ENCODE measurements around the gene SKIL.

The SKIL gene

DNA sequence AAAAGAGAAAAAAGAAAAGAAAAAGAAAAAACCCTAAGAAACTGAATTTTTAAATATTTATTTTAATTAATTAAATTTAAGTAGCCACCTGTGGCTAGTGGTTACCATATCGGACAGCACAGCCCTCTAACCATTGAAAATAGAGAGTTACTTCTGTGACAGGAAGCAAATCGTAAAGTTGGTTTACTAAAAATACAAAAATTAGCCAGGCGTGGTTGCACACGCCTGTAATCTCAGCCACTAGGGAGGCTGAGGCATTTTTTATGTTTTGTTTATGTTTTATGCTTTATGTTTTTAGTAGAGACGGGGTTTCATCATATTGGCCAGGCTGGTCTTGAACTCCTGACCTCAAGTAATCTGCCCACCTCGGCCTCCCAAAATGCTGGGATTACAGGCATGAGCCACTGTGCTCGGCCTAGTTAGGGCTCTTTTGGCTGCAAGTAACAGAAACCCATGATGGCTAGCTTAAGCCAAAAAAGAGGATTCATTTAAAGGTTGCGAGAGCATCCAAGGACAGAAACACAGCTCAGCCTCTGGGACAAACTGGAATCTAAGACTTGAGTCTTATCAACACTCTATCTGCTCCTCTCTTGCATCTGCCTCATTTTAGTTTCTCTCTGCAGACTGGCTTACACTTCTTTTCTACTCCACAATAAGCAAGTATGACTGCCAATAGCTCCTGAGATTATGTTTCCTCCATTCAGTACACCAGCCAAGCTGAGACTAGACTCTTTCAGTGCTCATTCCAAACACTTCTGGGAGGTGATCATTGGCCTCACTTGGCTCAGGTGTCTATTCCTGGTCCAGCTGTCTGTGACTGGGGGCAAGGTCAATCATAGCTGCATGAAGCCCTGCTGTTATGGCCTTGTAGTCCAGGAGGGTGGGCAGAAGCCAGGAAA is 6.8 kb upstream of the SKIL start:
- DNase-seq (ENCODE audit: low read depth), result no peak

DNA sequence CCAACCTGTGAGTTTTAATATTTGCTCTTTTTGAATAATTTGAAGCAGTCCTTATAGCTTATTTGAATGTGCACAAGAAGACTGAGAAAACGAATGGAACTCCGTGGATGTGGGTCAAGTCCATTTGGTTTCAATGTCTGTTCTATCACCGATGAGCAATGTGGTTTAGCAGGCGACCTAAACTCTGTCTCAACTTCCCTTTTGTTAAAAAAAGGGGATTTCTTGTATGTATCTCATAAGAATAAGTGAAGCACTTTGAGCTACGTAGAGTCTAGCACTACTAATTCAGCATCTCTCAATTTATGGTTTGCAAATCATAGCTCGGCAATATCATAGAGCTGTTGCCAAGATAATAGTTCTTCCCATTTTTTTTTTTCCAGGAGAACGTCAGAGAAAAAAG is 4.6 kb upstream of the SKIL start:
- DNase-seq (ENCODE audit: low read depth), result no peak

DNA sequence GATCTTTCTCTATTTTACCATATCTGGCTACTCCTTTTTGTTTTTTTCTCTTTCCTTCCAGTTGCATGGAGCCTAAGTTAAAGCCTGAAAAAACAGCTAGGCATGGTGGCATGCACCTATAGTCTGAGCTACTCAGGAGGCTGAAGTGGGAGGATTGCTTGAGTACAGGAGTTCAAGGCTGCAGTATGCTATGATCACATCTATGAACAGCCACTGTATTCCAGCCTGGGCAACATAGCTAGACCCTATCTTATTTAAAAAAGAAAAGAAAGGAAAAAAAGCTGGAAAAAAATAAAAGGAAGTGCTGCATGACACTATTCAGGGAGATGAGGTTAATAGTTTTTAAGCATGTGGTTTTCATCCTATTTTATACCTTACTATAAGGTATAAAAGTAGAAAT is 4.0 kb upstream of the SKIL start:
- DNase-seq (ENCODE audit: low read depth), result no peak

DNA sequence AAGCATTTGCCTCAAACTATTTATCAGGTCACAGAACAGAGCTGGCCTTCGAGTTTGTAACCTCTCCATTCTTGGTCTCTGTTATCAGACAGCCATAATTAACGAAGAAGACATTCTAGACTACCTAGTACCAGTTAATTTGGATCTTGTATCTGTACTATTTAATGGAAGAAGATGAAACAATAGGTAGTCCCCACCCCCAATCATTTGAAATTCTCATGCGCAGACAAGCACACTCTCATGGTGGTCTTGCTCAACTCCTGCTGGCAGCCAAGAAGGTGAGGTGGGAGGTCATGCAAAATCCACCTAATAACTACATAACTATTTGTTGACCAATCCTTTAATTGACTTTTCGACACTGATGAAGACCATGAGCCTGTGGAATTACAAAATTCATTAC is 2.8 kb upstream of the SKIL start:
- no peak for DNase-seq (ENCODE audit: low read depth)

DNA sequence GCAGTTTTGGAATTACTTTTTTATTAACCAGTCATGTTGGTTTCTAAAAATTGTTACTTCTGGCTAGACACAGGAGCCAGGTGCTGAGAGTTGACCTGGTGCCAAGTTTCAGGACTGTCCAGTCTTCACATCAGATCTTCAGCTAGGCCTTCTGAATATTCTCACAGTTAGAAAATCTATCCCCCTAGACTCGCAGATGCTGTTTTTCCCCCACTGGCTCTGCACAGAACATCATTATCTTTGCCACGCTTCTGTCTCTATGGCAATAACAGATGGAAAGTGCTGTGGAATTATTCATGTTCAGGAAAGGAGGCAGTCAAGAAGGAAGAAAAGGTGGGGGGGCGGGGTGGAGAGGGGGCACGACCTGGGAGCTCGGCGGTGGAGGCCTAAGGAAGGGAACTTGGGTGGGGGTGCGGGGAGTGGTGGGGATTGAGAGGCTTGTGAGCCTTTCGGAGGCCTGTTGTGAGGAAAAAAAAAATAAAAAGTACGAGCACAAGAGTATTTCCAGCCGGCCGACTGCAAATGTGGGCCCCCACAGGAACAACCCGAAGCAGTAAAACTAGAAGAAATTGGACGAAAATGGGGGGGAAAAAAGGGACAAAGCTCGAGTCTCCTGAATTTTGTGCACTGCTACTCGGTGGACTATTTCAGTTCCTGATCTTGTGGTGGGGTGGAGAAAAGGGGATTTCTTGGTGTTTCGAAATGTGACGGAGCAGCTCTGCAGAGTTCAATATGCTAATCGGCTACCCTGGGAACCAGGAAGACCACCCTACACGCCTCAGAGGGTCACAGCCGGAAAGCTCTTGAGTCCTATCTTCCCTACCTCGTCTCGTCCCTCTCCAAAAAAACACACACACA is 1.5 kb upstream of the SKIL start:
- DNase-seq (ENCODE audit: low read depth), result no peak

DNA sequence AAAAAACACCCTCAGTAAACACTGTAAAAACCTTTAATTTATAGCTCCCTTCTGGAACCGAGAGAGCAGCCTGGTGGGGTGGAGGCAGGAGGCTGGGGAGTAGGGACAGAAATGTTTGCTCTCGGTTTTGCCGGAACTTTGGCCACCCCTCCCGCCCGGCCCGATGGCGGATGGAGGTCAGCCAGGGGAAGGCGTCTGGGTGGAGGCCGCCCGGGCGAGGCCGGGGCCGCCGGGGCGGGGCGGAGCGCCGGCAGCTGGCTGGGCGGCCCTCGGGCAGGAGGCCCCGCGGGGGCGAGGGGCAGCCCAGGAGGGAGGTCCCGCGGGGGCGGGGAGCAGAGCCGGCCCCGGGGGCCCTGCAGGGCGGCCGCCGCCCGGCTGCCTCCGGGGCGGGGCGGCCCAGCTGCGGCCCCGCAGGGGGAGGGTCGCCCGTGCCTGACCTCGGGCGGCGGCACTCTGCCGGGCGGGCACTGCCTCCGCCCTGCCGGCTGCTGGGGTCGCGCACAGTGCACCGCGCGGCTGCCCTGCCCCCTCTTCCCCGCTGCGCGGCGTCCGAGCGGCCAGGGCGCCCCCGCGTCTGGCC is 829 bp upstream of the SKIL start:
- DNase-seq (ENCODE audit: low read depth), result peak; percentile 53

DNA sequence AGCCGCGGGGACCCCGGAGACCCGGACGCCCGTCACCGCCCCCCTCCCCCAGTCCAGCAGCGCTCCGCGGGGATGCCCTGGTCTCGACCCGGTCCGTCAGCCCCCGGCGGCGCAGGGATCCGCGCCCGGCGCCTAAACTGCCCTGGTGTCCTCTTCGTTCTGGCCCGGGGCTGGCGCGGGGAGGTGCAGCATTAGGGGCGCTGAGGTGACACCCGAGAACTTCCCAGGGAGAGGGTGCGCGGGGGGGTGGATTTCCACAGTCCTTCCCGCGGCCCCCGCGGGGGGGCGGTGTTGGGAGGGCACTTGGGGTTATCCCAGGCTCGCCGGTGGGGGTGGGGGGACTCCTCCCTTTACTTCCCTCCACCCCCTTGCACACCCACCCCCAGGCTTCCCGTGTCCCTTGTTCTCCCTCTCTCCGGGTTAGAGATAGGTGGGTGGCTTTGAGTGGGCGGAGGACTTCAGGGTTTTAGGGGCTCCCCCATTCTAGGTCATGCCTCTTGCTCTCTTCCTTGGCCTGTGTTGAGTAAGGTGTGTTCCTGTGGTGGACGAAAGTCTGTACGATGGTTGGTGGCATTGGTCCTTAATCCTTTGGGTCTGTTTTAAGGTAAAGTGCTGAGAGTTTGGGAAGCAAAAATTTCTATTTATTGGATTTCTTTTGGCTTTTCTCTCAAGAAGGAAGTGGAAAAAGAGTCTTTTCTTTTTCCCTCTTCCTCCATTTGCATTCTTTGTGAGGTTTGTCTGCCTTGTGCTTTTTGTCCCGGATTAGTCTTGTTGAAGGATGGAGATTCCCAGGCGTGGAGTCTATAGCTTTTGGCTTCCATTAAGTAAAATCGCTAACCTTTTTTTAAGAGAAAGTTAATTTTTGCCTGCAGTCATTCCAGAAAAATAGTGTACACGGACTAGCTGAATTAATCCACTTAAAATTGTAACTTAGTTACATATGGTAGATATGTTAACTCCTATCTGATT is 811 bp downstream of the SKIL start:
- DNase-seq (ENCODE audit: low read depth), result peak; percentile 61

DNA sequence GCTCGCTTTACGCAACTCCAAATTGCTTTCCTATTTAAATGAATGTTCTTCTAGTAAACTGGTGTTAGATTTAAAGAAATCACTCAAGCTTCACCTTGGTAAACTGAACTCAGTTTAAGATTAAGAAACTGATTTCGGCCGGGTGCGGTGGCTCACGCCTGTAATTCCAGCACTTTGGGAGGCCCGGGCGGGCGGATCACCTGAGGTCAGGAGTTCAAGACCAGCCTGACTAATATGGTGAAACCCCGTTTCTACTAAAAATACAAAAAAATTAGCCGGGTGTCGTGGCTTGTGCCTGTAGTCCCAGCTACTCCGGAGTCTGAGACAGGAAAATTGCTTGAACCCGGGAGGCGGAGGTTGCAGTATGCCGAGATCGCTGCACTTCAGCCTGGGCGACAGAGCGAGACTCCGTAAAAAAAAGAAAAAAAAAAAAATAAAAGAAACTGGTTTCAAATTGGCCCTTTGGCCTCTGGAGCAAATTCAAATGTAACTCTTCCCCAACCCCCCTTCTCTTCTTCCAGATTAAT is 1.7 kb downstream of the SKIL start:
- no peak for DNase-seq (ENCODE audit: low read depth)

DNA sequence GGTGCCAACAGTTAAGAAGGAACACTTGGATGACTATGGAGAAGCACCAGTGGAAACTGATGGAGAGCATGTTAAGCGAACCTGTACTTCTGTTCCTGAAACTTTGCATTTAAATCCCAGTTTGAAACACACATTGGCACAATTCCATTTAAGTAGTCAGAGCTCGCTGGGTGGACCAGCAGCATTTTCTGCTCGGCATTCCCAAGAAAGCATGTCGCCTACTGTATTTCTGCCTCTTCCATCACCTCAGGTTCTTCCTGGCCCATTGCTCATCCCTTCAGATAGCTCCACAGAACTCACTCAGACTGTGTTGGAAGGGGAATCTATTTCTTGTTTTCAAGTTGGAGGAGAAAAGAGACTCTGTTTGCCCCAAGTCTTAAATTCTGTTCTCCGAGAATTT is 3.0 kb downstream of the SKIL start:
- no peak for DNase-seq (ENCODE audit: low read depth)

DNA sequence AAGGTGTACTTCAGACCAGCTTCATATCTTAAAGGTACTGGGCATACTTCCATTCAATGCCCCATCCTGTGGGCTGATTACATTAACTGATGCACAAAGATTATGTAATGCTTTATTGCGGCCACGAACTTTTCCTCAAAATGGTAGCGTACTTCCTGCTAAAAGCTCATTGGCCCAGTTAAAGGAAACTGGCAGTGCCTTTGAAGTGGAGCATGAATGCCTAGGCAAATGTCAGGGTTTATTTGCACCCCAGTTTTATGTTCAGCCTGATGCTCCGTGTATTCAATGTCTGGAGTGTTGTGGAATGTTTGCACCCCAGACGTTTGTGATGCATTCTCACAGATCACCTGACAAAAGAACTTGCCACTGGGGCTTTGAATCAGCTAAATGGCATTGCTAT is 3.4 kb downstream of the SKIL start:
- no peak for DNase-seq (ENCODE audit: low read depth)

DNA sequence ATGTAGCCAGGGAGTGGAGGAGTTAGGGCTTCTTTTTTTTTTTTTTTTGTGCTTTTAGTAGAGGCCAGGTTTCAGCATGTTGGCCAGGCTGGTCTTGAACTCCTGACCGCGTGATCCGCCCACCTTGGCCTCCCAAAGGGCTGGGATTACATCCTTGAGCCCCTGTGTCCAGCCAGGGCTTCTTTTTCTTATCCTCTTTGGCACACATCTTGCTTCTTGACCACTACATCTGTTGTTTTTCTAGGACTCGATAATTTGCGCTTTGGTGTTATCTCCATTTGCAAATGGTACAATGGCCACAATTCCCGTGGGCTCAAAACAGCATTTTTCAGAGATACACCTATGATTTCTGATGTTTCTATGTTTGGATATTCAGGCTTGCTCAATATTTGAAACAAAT is 4.2 kb downstream of the SKIL start:
- no peak for DNase-seq (ENCODE audit: low read depth)

DNA sequence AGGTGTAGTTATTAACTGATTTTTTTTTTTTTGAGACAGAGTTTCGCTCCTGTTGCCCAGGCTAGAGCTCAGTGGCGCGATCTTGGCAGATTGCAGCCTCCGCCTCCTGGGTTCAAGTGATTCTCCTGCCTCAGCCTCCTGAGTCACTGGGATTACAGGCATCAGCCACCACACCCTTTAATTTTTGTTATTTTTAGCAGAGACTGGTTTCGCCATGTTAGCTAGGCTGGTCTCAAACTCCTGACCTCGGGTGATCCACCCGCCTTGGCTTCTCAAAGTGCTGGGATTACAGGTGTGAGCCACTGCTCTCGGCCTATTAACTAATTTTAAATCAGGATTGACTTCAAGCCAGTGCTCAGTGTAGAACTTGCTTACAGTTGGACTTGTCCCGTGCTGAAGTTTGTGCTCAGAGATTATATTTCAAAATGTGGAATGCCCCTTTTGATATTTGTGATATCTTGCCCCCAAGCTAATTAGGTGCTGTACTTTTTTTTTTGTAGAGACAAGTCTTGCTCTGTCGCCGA is 6.0 kb downstream of the SKIL start:
- DNase-seq (ENCODE audit: low read depth), result no peak

DNA sequence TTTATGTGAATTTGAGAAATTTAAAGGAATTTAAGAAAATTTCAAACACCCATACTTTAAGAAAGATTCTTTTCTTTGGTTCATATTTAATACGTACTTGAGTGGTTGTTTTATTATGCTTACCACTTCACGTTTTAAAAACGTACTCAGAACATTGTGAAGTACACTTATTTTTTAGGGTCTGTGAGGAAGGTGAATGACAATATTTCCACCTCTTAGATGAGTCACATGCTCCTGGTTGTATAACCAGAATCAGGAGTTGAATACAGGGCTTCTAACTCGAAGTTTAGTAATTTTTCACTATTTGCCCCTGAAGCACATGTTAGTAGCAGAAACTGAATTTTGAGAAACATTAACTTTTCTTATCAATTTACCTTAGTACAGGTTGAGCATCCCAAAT is 7.5 kb downstream of the SKIL start:
- DNase-seq (ENCODE audit: low read depth), result no peak

DNA sequence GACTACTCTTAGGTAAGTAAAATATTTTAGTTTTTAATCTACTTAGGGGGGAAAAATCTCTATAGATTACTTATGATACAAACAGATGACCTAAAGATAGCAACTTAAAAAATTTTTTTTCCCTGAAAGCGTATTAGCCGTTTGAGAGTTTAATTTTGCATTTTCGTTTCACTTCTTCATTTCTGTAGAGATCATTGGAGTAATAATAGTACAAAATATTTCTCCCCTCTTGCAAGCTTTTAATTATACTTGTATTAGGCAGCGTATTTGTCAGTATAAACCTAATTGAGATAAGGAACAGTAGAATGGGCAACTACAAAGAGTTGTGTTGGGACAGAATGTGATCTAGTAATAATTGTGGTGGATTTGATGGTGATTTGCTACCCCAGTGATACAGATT is 10.3 kb downstream of the SKIL start:
- DNase-seq (ENCODE audit: low read depth), result no peak

DNA sequence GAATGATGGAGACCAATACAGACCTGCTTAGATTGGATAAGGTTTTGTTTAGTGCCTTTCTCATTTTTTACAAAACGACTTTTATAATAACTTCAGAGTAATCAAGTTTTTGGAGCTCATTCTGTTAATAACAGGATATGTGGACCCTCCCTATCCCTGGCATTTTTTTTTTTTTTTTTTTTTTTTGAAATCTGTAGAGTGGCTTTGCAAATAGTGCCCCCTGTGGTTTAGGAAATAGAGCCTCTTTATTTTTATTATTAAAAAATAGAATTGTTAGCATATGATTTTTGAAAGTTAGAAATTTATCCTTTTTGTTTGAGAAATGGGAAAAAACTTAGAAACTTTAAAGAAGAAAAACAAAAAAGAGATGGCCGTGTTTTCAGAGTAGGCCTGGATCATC is 11.4 kb downstream of the SKIL start:
- no peak for DNase-seq (ENCODE audit: low read depth)

DNA sequence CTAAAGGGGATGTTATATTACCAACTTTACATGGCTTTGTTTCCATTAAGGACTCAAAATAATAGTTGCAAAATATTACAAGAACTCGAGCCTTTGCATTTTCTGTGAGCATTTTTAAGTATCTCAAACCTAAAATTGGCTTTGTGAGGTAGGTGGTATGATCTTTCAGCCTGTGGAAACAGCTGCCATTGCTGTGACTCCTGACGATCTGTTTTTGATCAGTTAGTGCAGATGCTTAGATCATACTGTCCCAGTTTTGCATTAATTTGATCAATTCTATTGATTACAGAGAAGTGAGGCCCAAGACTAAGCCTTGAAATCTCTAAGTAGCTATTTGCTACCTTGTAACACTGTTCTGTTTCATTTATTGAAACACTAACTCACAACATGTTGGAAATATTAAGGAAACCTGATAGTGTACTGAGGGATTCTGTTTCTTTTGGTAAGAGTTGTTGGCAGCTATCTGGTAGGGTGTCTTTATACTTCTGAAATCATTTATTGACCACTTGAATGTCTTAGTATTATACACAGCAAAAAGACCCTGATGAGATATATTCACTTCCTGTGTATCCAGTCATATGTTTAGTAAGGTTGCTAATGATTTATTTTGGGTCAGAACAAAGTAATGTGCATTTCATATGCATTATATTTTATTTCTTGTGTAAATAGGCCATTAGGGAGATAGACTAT is 14.8 kb downstream of the SKIL start:
- DNase-seq (ENCODE audit: low read depth), result no peak

DNA sequence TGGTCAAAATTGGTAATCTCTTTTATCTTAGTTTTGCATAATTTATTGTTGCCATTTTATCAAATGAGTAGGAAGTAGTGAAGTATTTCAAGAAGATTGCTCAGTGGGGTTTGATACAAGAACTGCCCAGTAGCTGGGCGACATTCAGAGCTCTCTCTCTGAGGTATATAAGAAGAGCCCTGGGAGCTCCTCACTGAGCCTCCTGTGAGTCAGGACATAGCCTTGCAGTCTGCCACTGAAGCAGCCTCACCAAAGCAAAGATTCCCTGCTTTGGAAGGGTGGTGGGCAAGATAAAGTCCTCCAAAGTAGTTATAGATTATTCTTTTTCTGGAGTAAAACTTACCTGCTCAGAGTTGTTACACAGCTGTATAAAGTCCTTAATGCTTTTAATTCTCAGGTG is 26.1 kb downstream of the SKIL start:
- no peak for DNase-seq (ENCODE audit: low read depth)

DNA sequence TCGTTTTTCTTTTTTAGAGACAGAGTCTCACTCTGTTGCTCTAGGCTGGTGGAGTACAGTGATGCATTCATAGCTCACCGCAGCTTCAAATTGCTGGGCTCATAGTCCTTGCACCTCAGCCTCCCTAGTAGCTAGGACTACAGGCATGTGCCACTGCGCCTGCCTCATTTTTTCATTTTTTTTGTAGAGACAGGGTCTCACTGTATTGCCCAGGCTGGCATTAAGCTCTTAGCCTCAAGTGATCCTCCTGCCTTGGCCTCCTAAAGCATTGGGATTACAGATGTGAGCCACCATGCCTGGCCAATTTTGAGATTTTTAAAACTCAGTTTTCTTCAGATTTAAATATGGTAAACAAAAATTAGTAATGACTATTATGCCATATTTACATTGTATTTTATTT is 29.0 kb downstream of the SKIL start:
- no peak for DNase-seq (ENCODE audit: low read depth)

DNA sequence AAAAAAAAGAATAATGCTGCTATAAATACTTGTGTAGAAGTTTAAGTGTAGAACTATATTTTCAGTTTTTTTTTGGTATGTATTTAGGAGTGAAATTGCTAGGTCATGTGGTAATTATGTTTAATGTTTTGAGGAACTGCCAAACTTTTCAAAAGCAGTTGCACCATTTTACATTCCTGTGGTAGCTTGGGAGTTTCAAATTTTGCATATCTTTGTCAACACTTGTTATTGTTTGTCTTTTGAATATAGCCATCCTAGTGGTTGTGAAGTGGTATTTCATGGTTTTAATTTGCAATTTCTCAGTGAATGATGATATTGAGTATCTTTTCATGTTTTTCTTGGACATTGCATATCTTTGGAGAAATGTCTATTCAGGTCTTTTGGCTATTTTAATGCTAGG is 30.4 kb downstream of the SKIL start:
- no peak for DNase-seq (ENCODE audit: low read depth)

DNA sequence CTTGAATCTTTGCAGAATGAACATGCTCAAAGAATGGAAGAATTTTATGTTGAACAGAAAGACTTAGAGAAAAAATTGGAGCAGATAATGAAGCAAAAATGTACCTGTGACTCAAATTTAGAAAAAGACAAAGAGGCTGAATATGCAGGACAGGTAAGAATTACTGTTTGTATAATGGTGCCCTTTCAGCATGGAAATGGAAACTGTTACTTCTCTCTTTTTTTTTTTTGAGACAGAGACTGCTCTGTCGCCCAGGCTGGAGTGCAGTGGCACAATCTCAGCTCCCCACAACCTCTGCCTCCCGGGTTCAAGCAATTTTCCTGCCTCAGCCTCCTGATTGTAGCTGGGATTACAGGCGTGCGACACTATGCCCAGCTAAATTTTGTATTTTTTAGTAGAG is 33.6 kb downstream of the SKIL start:
- DNase-seq (ENCODE audit: low read depth), result no peak

DNA sequence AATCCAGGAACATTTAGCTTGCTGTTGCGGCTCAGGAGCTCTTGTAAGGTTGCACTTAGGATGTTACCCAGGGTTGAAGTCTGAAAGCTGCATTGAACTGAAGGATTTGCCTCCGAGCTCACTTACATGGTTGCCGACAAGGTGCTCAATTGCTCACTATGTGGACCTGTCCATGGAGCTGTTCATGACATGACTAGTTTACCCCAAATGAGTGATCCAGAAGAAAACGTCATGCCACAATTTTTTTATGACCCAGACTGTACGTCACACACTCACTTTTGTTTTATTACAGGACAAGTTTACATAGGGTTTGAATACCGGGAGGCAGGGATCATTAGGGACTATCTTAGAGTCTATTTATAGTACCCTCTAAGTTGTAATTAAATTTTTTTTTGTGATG is 40.2 kb downstream of the SKIL start:
- DNase-seq (ENCODE audit: low read depth), result no peak
